ENCODE results near the gene PITPNM1.
"Not testable (repeated sequence)": the region's sequence is repeated elsewhere in the genome, so short reads cannot be mapped to it uniquely, and the experiment has no call there.

PITPNM1 gene

GRCh38 chr11:67522844-67523555 lies 17.8 kb upstream of the PITPNM1 start, which contains the start of gene CABP2:
TSS of gene CABP2 (minus strand) at chr11:67523446. CDS start at chr11:67523326, 120 bp downstream.
- DNase-seq: no peak

- DNase-seq: no peak
Observed at GRCh38 chr11:67522338-67522737, 17.2 kb upstream of the PITPNM1 start.

GRCh38 chr11:67521924-67522323 lies 16.8 kb upstream of the PITPNM1 start:
- DNase-seq: no peak

GRCh38 chr11:67520856-67521824 lies 16.0 kb upstream of the PITPNM1 start:
- DNase-seq: no peak

GRCh38 chr11:67519726-67520125 lies 14.6 kb upstream of the PITPNM1 start:
- no peak for DNase-seq

- DNase-seq: no peak
Observed at GRCh38 chr11:67517784-67518552, 12.8 kb upstream of the PITPNM1 start.

GRCh38 chr11:67516806-67517205 lies 11.6 kb upstream of the PITPNM1 start:
- DNase-seq: no peak

- DNase-seq: no peak
Observed at GRCh38 chr11:67514116-67514515, 9.0 kb upstream of the PITPNM1 start.

GRCh38 chr11:67511558-67511957 lies 6.4 kb upstream of the PITPNM1 start:
- DNase-seq: not testable (repeated sequence)

GRCh38 chr11:67510023-67510345 lies 4.8 kb upstream of the PITPNM1 start:
- DNase-seq: no peak

- DNase-seq: peak; percentile 91
Observed at GRCh38 chr11:67508486-67509121, 3.4 kb upstream of the PITPNM1 start.

- DNase-seq: peak; percentile 96
Observed at GRCh38 chr11:67507864-67508485, 2.8 kb upstream of the PITPNM1 start, which contains the start of gene CDK2AP2. TSS of gene CDK2AP2 (minus strand) at chr11:67508162. CDS start at chr11:67508082, 80 bp downstream.

GRCh38 chr11:67507242-67507863 lies 2.2 kb upstream of the PITPNM1 start:
- no peak for DNase-seq

- no peak for DNase-seq
Observed at GRCh38 chr11:67506426-67507051, 1.4 kb upstream of the PITPNM1 start.

- peak; percentile 82 for DNase-seq
Observed at GRCh38 chr11:67505605-67506396, 638 bp upstream of the PITPNM1 start.

GRCh38 chr11:67504005-67504949 lies 886 bp downstream of the PITPNM1 start:
- DNase-seq: peak; percentile 2

- no peak for DNase-seq
Observed at GRCh38 chr11:67503119-67504004, 1.8 kb downstream of the PITPNM1 start.
